Measurements from ENCODE around the gene CHRND. TPM values are rescaled to one million over a fixed set of nuclear protein-coding genes. Genes with fewer than 3 reads are reported as not detected.
A peak's percentile ranks its signal among the peaks of the same experiment; 100 is the strongest.

The CHRND gene
- total and polyA plus RNA-seq, 11 donors: not detected

DNA sequence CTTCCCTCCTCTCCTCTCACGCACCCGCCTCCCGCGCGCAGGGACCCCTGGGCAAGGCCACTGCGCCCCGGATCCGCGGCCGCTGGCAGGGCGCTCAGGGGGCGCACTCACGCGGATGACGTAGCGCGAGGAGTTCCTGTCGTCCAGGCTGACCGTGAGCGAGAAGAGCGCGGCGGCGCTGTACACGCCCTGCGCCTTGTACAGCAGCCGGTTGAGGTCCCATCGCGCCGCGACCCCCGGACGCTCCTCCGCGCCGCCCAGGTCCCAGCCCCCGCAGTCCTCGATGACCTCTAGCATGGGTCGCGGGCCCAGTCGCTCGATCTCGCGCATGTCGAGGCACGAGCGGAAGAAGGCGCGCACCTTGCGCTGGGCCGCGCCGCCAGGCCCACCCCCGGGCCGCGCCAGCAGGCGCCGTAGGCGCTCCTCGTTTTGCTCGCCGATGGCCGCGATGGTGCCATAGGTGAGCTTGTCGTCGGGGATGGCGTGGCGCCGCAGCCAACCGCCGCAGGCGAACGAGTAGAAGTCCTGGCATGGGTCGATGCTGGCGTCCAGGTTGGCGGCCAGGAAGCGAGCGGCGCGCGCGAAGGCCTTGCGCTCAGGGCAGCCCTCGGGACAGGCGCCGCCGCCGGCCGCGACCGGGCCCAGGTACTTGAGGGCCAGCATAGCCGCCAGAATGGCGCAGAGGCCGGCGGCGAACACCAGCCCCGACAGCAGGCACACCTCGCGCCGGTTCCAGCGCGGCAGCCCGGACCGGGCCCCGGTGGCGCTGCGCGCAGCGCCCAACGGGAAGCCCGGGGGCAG, 40.0 kb upstream of the CHRND start:
- ATAC-seq (no peak), DNase-seq (peak in 2 of 5 donors; percentile 15 to 56)
- Histone ChIP-seq H3K4me1 (peaks cover 0 to 31% (median 0%) of the 10 kb centered on the region in 12 donors), H3K9me3 (no peaks in the 10 kb centered on the region), H3K27ac (no peak overlapping the region), H3K27me3 (peaks cover 25 to 74% (median 47%) of the 10 kb centered on the region in 9 donors), H3K4me3 (no peak overlapping the region), H3K36me3 (no peaks in the 10 kb centered on the region)
- 0 to 3% (median 2%) methylated on average over 36 to 111 of the region's 111 CpGs for WGBS, 4 donors
- TF ChIP-seq, protein P1, sequence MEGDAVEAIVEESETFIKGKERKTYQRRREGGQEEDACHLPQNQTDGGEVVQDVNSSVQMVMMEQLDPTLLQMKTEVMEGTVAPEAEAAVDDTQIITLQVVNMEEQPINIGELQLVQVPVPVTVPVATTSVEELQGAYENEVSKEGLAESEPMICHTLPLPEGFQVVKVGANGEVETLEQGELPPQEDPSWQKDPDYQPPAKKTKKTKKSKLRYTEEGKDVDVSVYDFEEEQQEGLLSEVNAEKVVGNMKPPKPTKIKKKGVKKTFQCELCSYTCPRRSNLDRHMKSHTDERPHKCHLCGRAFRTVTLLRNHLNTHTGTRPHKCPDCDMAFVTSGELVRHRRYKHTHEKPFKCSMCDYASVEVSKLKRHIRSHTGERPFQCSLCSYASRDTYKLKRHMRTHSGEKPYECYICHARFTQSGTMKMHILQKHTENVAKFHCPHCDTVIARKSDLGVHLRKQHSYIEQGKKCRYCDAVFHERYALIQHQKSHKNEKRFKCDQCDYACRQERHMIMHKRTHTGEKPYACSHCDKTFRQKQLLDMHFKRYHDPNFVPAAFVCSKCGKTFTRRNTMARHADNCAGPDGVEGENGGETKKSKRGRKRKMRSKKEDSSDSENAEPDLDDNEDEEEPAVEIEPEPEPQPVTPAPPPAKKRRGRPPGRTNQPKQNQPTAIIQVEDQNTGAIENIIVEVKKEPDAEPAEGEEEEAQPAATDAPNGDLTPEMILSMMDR (IDR thresholded peaks at IDR 0.05): no peak
- no peak for TF ChIP-seq POLR2A (IDR thresholded peaks at IDR 0.05)
- intact Hi-C loops (cut with DNase I): no loop called here

DNA sequence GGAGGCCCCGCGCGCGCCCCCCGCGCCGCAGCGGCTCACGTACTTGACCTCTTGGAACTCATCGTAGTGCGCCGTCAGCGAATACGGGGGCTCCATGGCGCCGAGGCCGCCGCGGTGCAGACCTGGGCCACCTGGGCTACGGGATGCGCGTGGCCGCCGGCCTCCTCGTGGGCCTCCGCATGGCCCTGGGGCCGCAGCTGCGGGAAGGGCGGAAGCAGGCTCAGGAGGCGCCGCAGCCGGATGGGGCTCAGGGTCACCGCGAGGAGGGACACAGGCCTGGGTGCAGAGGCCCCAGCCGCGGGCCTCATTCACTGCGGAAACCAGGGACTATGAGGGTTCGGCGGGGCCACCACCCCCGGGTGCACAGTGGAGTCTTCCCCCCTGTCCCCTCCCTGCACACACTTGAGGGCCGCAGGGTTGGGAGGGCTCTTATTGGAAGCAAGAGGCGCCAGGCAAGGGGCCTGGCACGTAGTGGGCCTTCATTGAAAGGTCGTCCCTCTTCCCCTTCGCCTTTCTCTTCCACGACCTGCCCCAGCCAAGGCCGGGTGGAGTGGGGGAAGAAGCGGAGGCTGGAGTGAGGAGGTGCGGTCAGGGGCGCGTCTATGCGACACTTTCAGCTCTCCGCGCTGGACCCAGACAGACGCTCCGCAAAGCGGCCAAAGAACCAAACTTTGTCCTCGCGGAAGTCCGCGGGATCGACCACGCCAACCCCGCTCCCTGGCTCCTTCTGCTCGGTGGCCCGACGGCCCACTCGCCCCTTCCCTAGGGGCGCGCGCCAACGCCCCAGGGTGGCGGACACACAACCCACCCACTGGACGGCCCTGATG, 39.2 kb upstream of the CHRND start:
- 3 to 4% (median 4%) methylated on average over 34 to 74 of the region's 74 CpGs for WGBS, 4 donors
- peak overlapping the region in 7 of 12 donors; percentile 2 to 45 (median 23) for H3K4me3 ChIP-seq
- intact Hi-C loops (cut with DNase I): no loop called here
- no peaks in the 10 kb centered on the region for H3K9me3 ChIP-seq
- peaks cover 0 to 31% (median 0%) of the 10 kb centered on the region in 12 donors for H3K4me1 ChIP-seq
- DNase-seq: peak in 2 of 5 donors; percentile 7 to 42
- ATAC-seq: no peak
- peaks cover 25 to 68% (median 47%) of the 10 kb centered on the region in 9 donors for H3K27me3 ChIP-seq
- no peaks in the 10 kb centered on the region for H3K36me3 ChIP-seq
- TF ChIP-seq POLR2A (IDR thresholded peaks at IDR 0.05): no peak
- TF ChIP-seq, protein P1 (IDR thresholded peaks at IDR 0.05): no peak
- no peak overlapping the region for H3K27ac ChIP-seq

DNA sequence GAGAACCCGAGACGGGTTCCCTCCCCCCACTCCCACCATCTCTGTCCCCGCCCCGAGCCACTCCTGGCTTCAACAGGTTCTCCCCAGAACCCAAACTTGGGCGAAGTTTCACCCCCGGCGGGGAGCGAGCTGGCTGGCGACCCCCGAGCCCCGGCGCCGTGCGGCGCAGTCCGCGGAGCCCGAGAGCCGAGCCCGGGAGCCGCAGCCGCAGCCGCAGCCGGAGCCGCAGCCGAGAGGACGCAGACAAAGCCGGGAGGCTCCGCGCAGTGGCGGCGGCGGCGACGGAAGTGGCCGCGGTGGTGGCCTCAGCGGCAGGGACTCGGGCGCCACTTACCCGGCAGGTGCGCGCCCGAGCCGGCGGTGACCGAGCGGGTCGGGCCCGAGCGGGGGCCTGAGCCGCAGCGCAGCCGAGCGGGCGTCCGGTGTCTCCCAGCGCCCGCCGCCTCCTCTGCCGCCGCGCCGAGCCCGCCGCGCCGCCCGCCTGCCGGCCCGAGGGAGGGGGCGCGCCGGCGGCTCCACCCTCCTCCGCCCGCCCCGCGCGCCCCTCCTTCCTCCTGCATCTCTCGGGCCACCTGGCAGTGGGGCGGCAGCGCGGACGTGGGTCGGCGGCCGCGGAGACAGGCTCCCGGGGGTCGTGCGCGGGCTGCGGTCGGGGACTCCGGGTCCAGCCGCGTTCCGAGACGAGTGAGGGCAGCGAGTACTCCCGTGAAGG, 38.4 kb upstream of the CHRND start, which contains the start of gene ECEL1:
Gene ECEL1 (minus strand): TSS at position 450 of the 712 bp plus-strand sequence. CDS start 1,181 bp downstream, outside the sequence.
- Histone ChIP-seq H3K27me3 (peaks cover 25 to 63% (median 47%) of the 10 kb centered on the region in 9 donors), H3K9me3 (no peaks in the 10 kb centered on the region), H3K36me3 (no peaks in the 10 kb centered on the region), H3K27ac (no peak within 1 kb of the TSS), H3K4me3 (peak within 1 kb of the TSS in 7 of 12 donors; percentile 2 to 45 (median 23)), H3K4me1 (peaks cover 0 to 31% (median 0%) of the 10 kb centered on the region in 12 donors)
- intact Hi-C loops (cut with DNase I): no loop called here
- no peak for TF ChIP-seq POLR2A (IDR thresholded peaks at IDR 0.05)
- TF ChIP-seq, protein P1 (IDR thresholded peaks at IDR 0.05): no peak
- ATAC-seq (no peak), DNase-seq (peak in 2 of 5 donors; percentile 18 to 64)
- WGBS, 4 donors: 0 to 2% (median 2%) methylated on average over 15 to 102 of the region's 102 CpGs

All from heart left ventricle (tissue), 16 donors.